ENCODE results near the gene EIF2AK3.
"Not testable (repeated sequence)": the region's sequence is repeated elsewhere in the genome, so short reads cannot be mapped to it uniquely, and the experiment has no call there.

Gene EIF2AK3

DNA sequence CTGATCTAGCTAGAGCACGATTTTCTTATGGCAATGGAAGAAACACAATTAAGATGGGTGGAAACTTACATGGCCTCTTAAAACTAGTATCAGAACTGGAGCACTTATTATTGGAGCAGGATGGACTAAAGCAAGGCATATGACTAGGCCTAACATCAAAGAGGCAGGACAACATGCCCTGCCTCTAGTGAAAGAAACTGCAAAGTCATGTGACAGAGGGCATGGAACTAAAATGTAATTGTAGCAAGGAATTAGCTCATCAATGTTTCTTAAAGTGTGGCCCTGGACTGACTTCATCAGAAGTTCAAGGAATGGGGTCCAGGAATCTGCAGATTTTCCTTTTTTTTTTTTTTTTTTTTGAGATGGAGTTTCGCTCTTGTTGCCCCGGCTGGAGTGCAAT, 5.3 kb upstream of the EIF2AK3 start:
- no peak for DNase-seq

- no peak for DNase-seq
Observed at GRCh38 chr2:88628571-88628939, 1.3 kb upstream of the EIF2AK3 start.

DNA sequence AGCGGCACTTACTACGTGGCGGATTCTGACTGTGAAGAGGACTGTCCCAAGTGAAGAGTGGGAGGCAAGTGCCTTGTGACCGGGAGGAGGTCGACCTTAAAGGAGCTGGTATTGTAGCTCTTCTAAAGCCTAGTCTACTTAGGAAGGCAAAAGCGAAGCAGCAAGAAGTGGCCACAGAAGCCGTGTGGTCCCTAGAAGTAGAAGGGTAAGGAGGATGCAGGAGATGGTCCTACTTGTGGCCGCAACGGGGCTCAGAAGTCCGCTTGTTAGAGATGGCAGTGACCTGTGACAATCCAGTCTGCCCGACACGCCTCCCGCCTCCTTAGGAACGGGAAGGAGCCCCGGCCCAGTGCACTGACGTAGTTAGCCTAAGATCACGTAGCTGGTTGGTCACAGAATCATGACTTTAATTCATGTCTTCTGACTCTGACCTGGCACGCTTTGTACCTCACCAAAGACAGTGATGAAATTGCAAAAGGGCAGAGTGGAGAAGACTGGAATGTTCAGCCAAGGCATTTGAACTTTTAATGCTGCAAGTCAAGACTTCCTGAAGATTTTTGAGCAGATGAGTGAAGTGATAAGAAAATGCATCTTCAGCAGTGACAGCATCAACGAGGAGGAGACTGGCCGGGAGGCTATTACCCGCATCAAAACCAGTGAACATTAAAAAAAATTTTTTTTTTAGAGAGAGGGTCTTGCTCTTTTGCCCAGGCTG, 749 bp upstream of the EIF2AK3 start:
- peak; percentile 89 for DNase-seq

- peak; percentile 47 for DNase-seq
Observed at GRCh38 chr2:88626171-88627054, 851 bp downstream of the EIF2AK3 start.

- DNase-seq, result no peak
Observed at GRCh38 chr2:88624477-88624876, 2.8 kb downstream of the EIF2AK3 start.

DNA sequence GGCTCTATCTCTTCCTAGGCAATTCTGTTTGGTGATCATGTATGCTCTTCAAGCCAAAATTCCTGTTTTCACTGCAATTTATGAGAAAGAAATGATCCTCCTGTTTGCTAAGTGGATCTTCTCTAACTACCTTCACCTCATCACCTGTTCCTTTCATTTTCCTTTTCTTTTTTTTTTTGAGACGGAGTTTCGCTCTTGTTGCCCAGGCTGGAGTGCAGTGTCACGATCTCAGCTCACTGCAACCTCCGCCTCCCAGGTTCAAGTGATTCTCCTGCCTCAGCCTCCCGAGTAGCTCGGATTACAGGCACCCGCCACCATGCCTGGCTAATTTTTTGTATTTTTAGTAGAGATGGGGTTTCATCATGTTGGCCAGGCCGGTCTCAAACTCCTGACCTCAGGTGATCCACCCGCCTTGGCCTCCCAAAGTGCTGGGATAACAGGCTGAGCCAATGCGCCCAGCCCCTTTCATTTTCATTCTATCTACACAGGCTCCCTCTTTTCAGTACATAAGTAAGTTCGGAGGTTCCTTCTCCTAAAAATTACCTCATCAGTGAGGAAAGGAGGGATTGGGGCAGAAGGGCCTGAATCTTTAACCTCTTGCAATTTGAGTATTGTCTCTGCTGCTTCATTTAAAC, 3.3 kb downstream of the EIF2AK3 start:
- DNase-seq, result not testable (repeated sequence)

DNA sequence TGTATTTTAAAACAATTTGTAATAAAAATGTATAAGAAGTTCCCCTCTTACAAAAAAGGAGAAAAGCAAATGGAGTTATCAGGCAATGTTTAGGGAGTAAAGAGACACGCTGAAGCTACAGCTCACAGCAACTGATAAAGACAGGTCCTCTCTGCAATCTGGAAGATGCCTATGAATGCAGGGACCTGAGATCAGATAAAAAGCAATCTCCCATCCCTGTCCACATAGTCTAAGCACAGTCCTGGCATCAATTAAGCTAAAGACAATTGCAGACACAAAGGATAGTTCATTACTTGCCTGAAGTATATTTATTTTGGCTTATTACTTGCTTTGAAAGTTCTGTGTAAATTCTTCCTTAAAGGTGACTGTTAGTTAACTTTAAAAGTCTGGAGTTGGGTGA, 5.0 kb downstream of the EIF2AK3 start:
- DNase-seq, result no peak

GRCh38 chr2:88621432-88621831, 5.8 kb downstream of the EIF2AK3 start:
- DNase-seq, result no peak

GRCh38 chr2:88620015-88620414, 7.2 kb downstream of the EIF2AK3 start:
- no peak for DNase-seq

- DNase-seq, result no peak
Observed at GRCh38 chr2:88615822-88616221, 11.4 kb downstream of the EIF2AK3 start.

GRCh38 chr2:88614497-88615157, 12.6 kb downstream of the EIF2AK3 start:
- no peak for DNase-seq

DNA sequence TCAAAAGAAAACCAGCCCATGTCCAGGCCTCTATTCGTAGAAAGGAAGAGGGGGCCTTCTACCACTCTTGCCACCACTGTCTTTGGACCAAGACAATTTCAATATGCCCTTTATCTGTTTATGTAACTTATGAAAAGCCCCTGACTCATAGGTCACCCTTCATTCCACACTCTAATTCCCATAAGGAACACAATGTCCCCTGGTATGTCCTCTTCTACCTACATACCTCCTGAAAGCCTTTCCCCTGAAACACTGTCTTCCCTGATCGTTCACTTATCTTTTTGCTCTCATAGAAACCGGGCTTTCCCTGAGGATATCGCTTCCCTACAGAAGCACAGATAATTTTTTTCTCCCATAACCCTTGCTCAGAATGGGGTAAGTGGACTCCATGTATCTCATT, 13.3 kb downstream of the EIF2AK3 start:
- no peak for DNase-seq

GRCh38 chr2:88608184-88608583, 19.1 kb downstream of the EIF2AK3 start:
- no peak for DNase-seq

GRCh38 chr2:88607416-88607815, 19.8 kb downstream of the EIF2AK3 start:
- DNase-seq, result no peak

GRCh38 chr2:88606371-88607030, 20.8 kb downstream of the EIF2AK3 start:
- peak; percentile 50 for DNase-seq

- DNase-seq, result no peak
Observed at GRCh38 chr2:88603146-88603545, 24.1 kb downstream of the EIF2AK3 start.

DNA sequence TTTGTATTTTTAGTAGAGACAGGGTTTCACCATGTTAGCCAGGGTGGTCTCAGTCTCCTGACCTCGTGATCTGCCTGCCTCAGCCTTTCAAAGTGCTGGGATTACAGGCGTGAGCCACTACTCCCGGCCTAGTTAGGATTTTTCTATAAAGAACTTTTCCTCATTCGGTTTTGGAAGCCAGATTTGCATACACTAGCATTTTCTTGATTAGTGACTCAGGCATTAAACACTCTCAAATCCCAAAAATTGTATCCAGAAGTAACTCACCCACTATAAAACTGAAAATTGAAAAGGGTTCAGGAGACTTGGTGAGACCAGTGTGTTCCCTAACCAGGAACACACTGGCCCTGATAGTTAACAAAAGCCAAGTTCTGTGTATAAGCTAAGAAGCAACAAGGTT, 25.2 kb downstream of the EIF2AK3 start:
- DNase-seq, result no peak

- DNase-seq, result no peak
Observed at GRCh38 chr2:88601286-88601685, 26.0 kb downstream of the EIF2AK3 start.

DNA sequence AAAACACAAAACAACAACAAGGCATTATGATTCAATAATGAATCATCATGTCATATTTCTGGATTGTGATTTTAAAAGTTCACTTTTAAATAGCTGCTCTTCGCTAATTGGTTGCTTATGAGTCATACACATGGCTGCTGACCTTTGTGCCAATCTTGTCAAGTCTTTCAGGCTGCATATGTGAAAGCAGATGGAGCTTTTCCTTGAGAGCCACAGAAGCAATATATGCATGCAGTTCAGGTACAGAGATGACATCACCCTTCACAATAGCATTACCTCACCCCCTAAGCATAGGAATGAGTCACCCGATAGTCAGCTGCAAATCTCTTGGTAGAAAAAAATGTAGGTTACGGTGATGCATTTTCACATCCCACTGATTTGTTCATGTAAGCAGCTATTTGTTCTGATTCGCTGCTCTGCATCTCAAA, 27.2 kb downstream of the EIF2AK3 start:
- peak; percentile 70 for DNase-seq

DNA sequence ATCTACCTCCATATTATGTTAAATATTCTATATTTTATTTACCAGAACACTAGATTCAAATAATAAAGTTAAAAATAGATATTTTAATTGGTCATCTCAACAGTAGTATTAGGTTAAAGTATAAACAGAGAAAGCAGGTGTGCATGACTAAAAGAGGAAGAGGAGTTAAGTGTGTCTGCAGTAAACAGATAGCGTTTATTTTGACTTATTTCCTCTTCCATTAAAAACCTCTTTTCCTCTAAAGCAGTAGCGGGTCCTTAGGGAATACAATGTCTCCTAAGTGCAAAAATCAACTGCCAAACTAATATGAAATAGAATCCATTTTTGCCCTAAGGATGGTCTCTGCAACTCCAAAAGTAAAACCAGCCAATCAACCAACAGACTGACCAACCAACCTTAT, 27.7 kb downstream of the EIF2AK3 start:
- no peak for DNase-seq

GRCh38 chr2:88597168-88597567, 30.1 kb downstream of the EIF2AK3 start:
- DNase-seq, result no peak

- no peak for DNase-seq
Observed at GRCh38 chr2:88596141-88596830, 31.0 kb downstream of the EIF2AK3 start.

Measured in CD4-positive, alpha-beta T cell treated with Interferon gamma for 1 hour (primary cell).